HCT116 (cell line): ENCODE results near the gene NTRK3.

ENCODE experiments used
- JUND ChIP-seq: IDR thresholded peaks from 2 replicates; pipeline ENCODE4 v1.6.1; 2012
- SP1 ChIP-seq: IDR thresholded peaks from 2 replicates; pipeline ENCODE4 v1.6.1; 2012; ENCODE audit warnings: low read depth
- TF ChIP-seq, protein P1 (sequence below), 3 experiments: fragments of 200-600 bp in 1 of 3; sonication (generic) in 1 of 3; IDR thresholded peaks in 2 of 3; conservative IDR thresholded peaks in 1 of 3; 2 replicates each; pipeline ENCODE4 v1.5.1; 2012 to 2017; ENCODE audit warnings: low read depth in 2 of 3, low read length in 2 of 3, antibody characterized with exemption in 1 of 3, borderline replicate concordance in 1 of 3, control low read depth in 1 of 3, mild to moderate bottlenecking in 1 of 3, mixed read lengths in 1 of 3, mixed run types in 1 of 3, moderate library complexity in 1 of 3; ENCODE audit not compliant: insufficient read depth in 1 of 3
- TF ChIP-seq, protein P2 (sequence below): IDR thresholded peaks from 2 replicates; pipeline ENCODE4 v1.6.1; 2011; ENCODE audit warnings: mild to moderate bottlenecking, low read length, moderate library complexity; ENCODE audit not compliant: insufficient replicate concordance; ENCODE audit errors: extremely low read depth

DNA sequence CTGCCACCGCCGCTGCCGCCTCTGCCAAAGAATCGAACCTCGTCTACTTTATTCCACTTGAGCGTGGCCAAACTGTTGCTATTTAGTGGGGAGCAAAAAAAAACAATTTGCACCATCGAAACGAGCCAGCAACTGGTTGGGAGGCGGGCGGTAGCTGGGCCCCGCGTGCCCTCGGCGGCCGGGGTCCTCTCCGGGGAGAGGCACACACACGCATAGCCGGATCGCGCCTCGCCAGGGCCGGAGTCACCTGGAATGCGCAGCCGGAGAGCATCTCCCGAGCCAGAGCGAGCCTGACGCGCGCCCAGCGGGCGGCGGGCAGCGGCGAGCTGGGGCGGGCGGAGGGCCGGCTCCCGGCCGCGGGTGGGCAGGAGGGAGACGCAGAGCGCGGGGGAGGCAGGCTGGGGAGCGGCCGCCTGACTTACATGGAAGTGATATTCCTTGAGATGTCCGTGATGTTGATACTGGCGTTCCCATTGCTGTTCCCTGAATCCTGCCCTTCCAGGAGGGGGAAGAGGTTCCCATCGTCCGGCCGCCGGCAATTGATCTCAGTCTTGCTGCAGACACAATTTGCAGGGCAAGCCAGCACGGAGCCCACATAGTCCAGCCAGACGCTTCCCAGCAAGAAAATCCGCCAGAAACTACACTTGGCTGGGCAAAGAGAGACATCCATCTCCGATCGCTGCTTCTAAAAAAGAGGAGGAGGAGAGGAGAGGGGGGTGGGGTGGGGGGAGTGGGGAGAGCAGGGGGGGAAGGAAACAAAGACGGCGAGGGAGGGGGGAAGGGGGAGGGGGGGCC is 858 bp downstream of the NTRK3 start:
- TF ChIP-seq, protein P1, sequence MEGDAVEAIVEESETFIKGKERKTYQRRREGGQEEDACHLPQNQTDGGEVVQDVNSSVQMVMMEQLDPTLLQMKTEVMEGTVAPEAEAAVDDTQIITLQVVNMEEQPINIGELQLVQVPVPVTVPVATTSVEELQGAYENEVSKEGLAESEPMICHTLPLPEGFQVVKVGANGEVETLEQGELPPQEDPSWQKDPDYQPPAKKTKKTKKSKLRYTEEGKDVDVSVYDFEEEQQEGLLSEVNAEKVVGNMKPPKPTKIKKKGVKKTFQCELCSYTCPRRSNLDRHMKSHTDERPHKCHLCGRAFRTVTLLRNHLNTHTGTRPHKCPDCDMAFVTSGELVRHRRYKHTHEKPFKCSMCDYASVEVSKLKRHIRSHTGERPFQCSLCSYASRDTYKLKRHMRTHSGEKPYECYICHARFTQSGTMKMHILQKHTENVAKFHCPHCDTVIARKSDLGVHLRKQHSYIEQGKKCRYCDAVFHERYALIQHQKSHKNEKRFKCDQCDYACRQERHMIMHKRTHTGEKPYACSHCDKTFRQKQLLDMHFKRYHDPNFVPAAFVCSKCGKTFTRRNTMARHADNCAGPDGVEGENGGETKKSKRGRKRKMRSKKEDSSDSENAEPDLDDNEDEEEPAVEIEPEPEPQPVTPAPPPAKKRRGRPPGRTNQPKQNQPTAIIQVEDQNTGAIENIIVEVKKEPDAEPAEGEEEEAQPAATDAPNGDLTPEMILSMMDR (IDR thresholded peaks at IDR 0.05 in 2 of 3, conservative IDR thresholded peaks at IDR 0.05 in 1 of 3; ENCODE audit: borderline replicate concordance in 1 of 3, insufficient read depth in 1 of 3, low read depth in 2 of 3, low read length in 2 of 3) = no peak
- TF ChIP-seq, protein P2, sequence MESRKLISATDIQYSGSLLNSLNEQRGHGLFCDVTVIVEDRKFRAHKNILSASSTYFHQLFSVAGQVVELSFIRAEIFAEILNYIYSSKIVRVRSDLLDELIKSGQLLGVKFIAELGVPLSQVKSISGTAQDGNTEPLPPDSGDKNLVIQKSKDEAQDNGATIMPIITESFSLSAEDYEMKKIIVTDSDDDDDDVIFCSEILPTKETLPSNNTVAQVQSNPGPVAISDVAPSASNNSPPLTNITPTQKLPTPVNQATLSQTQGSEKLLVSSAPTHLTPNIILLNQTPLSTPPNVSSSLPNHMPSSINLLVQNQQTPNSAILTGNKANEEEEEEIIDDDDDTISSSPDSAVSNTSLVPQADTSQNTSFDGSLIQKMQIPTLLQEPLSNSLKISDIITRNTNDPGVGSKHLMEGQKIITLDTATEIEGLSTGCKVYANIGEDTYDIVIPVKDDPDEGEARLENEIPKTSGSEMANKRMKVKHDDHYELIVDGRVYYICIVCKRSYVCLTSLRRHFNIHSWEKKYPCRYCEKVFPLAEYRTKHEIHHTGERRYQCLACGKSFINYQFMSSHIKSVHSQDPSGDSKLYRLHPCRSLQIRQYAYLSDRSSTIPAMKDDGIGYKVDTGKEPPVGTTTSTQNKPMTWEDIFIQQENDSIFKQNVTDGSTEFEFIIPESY = no peak
- TF ChIP-seq JUND (no peak), SP1 (no peak)
